GM18511 (cell line): ENCODE data around the gene VDAC2.
"Not testable (repeated sequence)": the region's sequence is repeated elsewhere in the genome, so short reads cannot be mapped to it uniquely, and the experiment has no call there.

Experiments used
- ATAC-seq: cut with Tn5 transposase; IDR thresholded peaks from one replicate; pipeline ENCODE4 v1.9.1; 2021; ENCODE audit warnings: mild to moderate bottlenecking, moderate library complexity; ENCODE audit not compliant: unreplicated experiment

Gene VDAC2, protein sequence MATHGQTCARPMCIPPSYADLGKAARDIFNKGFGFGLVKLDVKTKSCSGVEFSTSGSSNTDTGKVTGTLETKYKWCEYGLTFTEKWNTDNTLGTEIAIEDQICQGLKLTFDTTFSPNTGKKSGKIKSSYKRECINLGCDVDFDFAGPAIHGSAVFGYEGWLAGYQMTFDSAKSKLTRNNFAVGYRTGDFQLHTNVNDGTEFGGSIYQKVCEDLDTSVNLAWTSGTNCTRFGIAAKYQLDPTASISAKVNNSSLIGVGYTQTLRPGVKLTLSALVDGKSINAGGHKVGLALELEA

GRCh38 chr10:75210282-75211006, at the start of gene VDAC2:
Gene VDAC2, plus strand, starts transcription at chr10:75210796. Its CDS starts 363 bp downstream, at chr10:75211159.
- peak; percentile 85 for ATAC-seq

DNA sequence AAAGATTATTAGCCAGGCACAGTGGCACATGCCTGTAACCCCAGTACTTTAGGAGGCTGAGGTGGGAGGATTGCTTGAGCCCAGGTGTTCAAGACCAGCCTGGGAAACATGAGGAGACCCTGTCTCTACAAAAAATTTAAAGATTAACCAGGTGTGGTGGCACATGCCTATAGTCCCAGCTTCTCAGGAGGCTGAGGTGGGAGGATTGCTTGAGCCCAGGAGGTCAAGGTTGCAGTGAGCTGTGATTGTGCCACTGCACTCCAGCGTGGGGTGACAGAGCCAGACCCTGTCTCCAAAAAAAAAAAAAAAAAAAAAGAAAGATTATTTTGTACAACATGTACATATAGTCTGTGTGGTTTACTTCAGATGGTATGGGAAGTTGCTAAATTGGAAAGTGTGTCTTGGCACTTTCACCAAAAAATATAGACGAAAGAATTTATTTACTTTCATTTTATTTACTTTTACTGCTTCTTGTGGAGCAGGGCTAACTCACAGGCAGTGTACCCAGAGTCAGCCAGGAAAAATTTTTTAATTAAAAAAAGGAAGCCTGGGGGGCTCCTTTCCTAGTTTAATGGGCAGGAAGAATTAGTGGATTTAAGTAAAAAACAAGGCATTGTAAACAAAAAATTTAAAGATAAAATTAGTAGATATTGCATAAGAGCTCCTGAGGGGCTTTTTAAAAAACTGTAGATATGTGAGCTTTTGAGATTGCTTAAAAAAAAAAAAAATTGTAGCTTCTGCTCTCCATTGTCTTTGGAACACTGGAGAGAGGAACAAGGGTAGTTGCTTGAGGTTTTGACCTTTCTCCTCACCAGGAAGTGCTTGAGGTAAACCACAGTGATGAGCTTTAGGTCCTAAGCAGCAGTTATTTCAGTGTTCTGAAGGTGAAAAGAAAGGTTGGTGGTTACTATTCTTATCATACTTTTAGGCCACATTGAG, 44.6 kb upstream of the VDAC2 start:
- peak; percentile 90 for ATAC-seq

DNA sequence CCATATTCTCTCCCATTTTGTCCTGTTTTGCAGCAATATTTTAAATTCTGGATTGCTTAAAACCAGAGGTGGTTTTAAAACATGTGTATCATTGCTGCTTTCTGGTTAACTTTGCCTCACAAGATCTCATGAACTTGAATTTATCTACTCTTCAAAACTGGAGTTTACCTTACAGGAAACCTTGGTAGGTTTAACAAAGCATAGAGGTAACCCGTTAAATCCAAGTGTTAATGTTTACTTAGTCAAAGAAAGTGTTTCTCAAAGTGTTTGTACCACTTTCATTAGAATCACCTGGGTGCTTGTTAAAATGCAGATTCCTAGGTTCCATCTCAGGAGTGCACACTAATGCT, 44.0 kb upstream of the VDAC2 start:
- peak; percentile 41 for ATAC-seq

DNA sequence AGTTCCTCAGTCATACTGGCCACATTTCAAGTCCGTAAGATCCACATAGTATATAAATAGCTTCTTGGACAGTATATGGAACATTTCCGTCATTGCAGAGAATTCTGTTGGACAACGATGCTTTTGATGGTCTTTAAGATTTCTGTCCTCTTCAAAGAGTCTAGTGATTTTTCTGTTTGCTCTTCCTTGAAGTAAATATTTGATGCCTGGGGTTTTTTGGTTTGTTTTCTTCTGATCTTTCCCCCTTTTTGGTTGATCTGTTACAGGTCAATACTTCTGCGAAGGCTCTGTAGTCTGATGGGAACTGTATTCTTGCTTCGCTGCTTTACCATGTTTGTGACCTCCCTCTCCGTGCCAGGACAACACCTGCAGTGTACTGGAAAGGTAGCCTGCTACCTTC, 42.3 kb upstream of the VDAC2 start:
- ATAC-seq = no peak

GRCh38 chr10:75170215-75170614, 40.4 kb upstream of the VDAC2 start:
- ATAC-seq = no peak

GRCh38 chr10:75175046-75175445, 35.5 kb upstream of the VDAC2 start:
- no peak for ATAC-seq

DNA sequence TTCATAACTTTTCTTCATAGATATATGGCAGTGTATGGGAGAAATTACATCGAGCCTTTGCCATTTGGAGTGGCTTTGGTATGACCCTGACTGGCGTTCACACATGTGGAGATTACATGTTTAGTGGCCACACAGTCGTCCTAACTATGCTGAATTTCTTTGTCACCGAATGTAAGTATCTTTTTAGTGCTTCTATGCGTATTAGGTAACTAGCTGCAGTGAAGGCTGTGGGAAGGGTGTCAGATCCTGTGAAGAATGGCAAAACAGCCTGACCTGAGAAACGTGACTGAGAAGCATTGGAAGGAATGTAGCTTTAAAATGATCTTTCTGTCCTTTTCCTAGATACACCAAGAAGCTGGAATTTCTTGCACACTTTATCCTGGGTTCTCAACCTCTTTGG, 34.5 kb upstream of the VDAC2 start:
- ATAC-seq = no peak

GRCh38 chr10:75176736-75177135, 33.9 kb upstream of the VDAC2 start:
- no peak for ATAC-seq

- no peak for ATAC-seq
These were observed 30.9 kb upstream of the VDAC2 start for GRCh38 chr10:75179657-75180177.

- ATAC-seq = no peak
These were observed 30.0 kb upstream of the VDAC2 start for GRCh38 chr10:75180592-75180991.

GRCh38 chr10:75181073-75181472, 29.5 kb upstream of the VDAC2 start:
- ATAC-seq = no peak

DNA sequence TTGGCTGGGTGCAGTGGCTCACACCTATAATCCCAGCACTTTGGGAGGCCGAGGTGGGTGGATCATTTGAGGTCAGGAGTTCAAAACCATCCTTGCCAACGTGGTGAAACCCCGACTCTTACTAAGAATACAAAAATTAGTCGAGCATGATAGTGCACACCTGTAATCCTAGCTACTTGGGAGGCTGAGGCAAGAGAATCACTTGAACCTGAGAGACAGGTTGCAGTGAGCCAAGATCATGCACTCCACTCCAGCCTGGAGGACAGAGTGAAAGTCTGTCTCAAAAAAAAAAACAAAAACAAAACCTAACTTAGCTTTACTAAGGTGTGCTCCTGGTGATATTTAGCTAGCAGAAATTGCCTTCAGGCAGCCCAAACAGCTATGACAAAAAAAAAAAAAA, 24.3 kb upstream of the VDAC2 start:
- no peak for ATAC-seq

- no peak for ATAC-seq
These were observed 22.6 kb upstream of the VDAC2 start for GRCh38 chr10:75187961-75188426.

GRCh38 chr10:75188522-75188921, 22.1 kb upstream of the VDAC2 start:
- ATAC-seq = not testable (repeated sequence)

GRCh38 chr10:75189266-75190096, 21.1 kb upstream of the VDAC2 start:
- ATAC-seq = no peak

- no peak for ATAC-seq
These were observed 18.6 kb upstream of the VDAC2 start for GRCh38 chr10:75191821-75192568.

- not testable (repeated sequence) for ATAC-seq
These were observed 16.0 kb upstream of the VDAC2 start for GRCh38 chr10:75194625-75195024.

DNA sequence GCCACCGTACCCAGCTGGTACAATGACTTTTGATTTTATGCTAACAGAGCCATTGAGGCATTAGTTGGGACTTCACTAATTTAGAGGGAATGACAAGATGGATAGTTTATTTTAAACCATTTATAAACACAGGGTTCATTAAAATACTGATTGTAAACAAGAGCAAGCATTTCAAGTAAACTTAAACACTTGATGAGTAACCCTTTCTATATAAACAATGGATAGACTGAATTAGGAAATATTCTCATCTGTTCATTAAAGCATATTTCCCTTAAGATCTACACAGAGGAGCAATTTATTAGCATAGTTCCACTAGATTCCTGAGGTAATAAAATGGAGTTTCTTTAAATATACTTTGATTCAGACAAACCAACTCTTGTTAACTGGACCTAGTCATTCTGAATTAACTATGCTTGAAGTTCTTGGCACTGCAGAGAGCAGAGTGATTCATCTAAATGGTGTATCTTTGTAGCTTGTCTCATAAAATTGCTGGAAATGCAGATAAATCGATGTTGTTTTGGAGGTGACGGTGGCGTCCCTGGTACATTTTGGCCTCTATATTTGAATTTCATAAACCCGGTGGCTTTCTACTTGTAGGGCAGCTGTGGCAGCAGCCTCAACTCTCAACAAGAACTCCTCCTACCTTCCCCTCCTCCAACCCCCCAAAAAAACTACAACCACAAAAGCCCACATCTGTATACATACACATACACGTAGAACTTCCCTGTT, 15.4 kb upstream of the VDAC2 start:
- ATAC-seq = no peak

GRCh38 chr10:75197066-75197465, 13.5 kb upstream of the VDAC2 start:
- ATAC-seq = no peak
